Forelimb muscle (tissue), 1 donor: ENCODE data around the gene GGTA1. TPM values are rescaled to one million over a fixed set of nuclear protein-coding genes. Genes with fewer than 3 reads are reported as not detected.

Experiments used
- polyA plus RNA-seq: library from polyadenylated mRNA; unstranded; fragments of 120-200 nt; gene quantifications from one replicate; pipeline ENCODE4 v1.2.1, GENCODE V29; 2013; ENCODE audit not compliant: insufficient read length

The GGTA1 gene
- polyA plus RNA-seq, 1 donor = 9.1 TPM

Other genes starting within 250 kb of the GGTA1 start
- gene GSN, start 231.7 kb downstream of the GGTA1 start, polyA plus RNA-seq = 293 TPM
- 42.1 TPM for gene STOM, start 129.6 kb downstream of the GGTA1 start, polyA plus RNA-seq
- 41.0 TPM for gene DAB2IP, start 151.8 kb upstream of the GGTA1 start, polyA plus RNA-seq